Keratinocyte (primary cell): ENCODE results near the gene SCAANT1.

ENCODE experiments used
- CTCF ChIP-seq, 3 experiments: IDR thresholded peaks in 1 of 3; conservative IDR thresholded peaks in 1 of 3; optimal IDR thresholded peaks in 1 of 3; 2 replicates in 2 of 3; 3 replicates in 1 of 3; pipeline versions ENCODE3 to v1.5.1; 2011; ENCODE audit warnings: low read length in 3 of 3, mild to moderate bottlenecking in 3 of 3, moderate library complexity in 2 of 3, control low read depth in 1 of 3, inconsistent platforms in 1 of 3; ENCODE audit not compliant: insufficient read depth in 2 of 3; ENCODE audit errors: extremely low read depth in 1 of 3
- EZH2 ChIP-seq: IDR thresholded peaks from one replicate; pipeline ENCODE4 v1.6.1; 2012; ENCODE audit warnings: inconsistent platforms, mild to moderate bottlenecking, low read length, moderate library complexity

- TF ChIP-seq CTCF (optimal IDR thresholded peaks at IDR 0.05 in 1 of 3, IDR thresholded peaks at IDR 0.05 in 1 of 3, conservative IDR thresholded peaks at IDR 0.05 in 1 of 3; ENCODE audit: extremely low read depth in 1 of 3, insufficient read depth in 2 of 3, low read length in 3 of 3) = no peak
- TF ChIP-seq EZH2 = no peak
Measured at GRCh38 chr3:63872135-63872924, 39.9 kb downstream of the SCAANT1 start.
